HUES48 (cell line): ENCODE results near the gene EIF2S2.
A peak's percentile ranks its signal among the peaks of the same experiment; 100 is the strongest.

ENCODE experiments used
- H3K27ac ChIP-seq: one replicate; pipeline ENCODE4 v1.7.0; 2013; ENCODE audit warnings: low read depth, low read length, inconsistent platforms
- H3K27me3 ChIP-seq: 2 replicates; pipeline ENCODE4 v1.6.1; 2013; ENCODE audit warnings: mild to moderate bottlenecking, low read length; ENCODE audit not compliant: control insufficient read depth, insufficient read depth
- H3K36me3 ChIP-seq: 2 replicates; pipeline ENCODE4 v1.6.1; 2013; ENCODE audit warnings: low read length; ENCODE audit not compliant: control insufficient read depth, insufficient read depth
- H3K4me1 ChIP-seq: 2 replicates; pipeline ENCODE4 v1.6.1; 2013; ENCODE audit warnings: mild to moderate bottlenecking, low read length; ENCODE audit not compliant: control insufficient read depth, insufficient read depth
- H3K4me3 ChIP-seq: 2 replicates; pipeline ENCODE4 v1.5.1; 2013; ENCODE audit warnings: mild to moderate bottlenecking, low read depth, low read length
- H3K9ac ChIP-seq: 2 replicates; pipeline ENCODE4 v1.6.1; 2013; ENCODE audit warnings: mild to moderate bottlenecking, low read depth, low read length, moderate library complexity
- H3K9me3 ChIP-seq: 2 replicates; pipeline ENCODE4 v1.6.1; 2013; ENCODE audit warnings: low read length; ENCODE audit not compliant: control insufficient read depth, insufficient read depth

The EIF2S2 gene

DNA sequence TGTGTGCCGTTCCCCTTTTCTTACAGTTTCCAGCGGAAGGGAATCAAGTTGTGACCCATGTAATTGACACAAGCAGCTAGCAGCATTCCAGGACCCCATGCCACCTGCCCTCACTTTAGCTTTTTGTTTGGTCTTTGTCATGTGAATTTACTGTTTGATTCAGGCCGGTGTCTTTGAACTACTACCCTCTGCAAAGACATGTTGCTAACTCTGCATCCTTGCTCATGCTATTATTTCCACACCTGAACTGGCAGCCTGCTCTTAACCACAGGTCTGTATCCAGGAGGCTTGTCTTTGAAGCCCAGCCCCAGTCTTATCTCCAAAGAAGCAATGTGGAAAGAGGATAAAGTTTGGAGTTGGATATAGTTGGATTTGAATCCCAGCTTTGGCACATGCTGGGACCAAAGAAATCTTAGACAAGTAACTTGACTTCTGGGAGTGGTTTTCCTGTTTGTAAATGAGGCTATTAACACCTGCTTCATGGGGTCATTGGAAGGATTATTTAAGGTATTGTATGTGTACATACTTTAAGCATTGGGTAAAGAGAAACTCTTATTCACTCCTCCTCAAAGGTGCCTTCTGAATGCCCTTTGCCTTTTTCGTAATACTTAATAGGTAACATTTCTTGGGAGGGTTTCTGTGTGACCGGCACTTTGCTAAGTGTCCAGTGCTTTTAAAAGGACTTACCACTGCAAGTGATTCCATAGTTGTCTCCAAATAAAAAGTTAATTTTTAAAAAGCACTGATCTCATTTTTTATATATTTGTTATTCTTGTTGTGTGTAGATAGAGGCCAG lies 65.9 kb downstream of the EIF2S2 start:
- H3K4me1 ChIP-seq = peaks cover 23% of the 10 kb centered on the region
- no peaks in the 10 kb centered on the region for H3K9me3 ChIP-seq
- H3K36me3 ChIP-seq = peaks cover 3% of the 10 kb centered on the region; the same call in 1 of the 2 replicates
- no peaks in the 10 kb centered on the region for H3K27me3 ChIP-seq
- no peak overlapping the region for H3K9ac ChIP-seq
- H3K27ac ChIP-seq = peak overlapping the region; percentile 69
- H3K4me3 ChIP-seq = 0 out of 2 replicates have a peak overlapping the region, but pooled peaks have one; percentile 18

DNA sequence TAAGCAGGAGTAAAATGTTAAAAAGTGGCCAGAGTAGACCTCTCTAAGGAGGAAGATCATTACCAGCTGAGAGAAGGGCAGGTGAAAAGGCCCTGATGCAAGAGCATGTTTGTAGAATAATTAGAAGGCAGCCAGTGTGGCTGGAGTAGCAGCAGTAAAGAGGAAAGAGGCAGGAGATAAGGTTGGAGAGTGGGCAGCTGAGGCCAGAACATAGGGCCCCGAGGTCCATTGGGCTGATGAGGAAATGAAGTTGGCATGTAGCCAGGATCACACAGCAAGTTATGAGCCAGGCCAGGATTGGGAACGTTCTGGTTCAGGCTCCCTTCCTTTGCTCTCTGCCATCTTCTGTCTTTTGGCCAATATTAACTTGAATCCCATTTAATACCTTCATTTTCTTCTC lies 66.7 kb downstream of the EIF2S2 start:
- peaks cover 3% of the 10 kb centered on the region; the same call in 1 of the 2 replicates for H3K36me3 ChIP-seq
- H3K27me3 ChIP-seq = no peaks in the 10 kb centered on the region
- H3K9ac ChIP-seq = no peak overlapping the region
- H3K27ac ChIP-seq = peak overlapping the region; percentile 46
- no peaks in the 10 kb centered on the region for H3K9me3 ChIP-seq
- peaks cover 23% of the 10 kb centered on the region for H3K4me1 ChIP-seq
- H3K4me3 ChIP-seq = 0 out of 2 replicates have a peak overlapping the region, but pooled peaks have one; percentile 18

DNA sequence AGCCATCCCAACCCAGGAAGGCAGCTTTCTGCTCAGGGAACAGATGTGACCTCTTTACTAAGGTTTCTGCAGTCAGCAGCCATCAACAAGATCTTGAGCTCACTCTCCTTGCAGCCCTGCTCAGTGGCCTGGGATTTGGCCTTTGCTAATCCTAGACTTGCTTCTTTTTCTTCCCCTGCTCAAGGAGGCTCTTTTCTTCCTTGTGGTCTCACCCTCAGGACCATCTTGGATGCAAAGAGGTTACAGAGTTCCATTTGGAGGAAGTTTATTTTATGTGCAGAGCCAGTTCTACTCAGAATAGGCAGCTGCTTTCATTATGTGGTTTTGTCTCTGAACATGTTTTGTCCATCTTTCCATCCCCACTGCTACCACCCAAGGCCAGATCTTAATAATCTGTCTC lies 69.0 kb downstream of the EIF2S2 start:
- no peak overlapping the region for H3K4me3 ChIP-seq
- no peak overlapping the region for H3K27ac ChIP-seq
- H3K36me3 ChIP-seq = peaks cover 3% of the 10 kb centered on the region; the same call in 1 of the 2 replicates
- no peaks in the 10 kb centered on the region for H3K9me3 ChIP-seq
- H3K4me1 ChIP-seq = peaks cover 23% of the 10 kb centered on the region
- no peaks in the 10 kb centered on the region for H3K27me3 ChIP-seq
- no peak overlapping the region for H3K9ac ChIP-seq

DNA sequence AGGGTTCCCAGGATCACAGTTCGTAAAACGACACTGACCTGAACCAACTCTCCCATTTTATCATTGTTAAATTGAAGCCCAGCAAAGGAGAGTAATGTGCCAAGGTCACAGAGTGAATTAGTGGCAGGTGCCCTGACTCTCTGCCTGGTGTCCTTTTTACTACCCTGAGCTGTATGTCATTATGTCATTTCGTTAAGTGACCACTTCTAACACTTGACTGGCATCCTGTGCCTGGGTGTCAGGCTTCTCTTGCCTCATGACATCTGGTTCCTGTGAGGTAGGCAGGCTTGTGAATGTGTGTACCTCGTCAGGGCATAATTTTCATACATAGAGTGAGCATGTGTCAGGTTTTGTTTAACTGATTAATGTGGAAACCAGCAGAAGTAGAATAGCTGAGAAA lies 69.8 kb downstream of the EIF2S2 start:
- Histone ChIP-seq H3K4me1 (peaks cover 16% of the 10 kb centered on the region), H3K9ac (no peak overlapping the region), H3K36me3 (peaks cover 3% of the 10 kb centered on the region; the same call in 1 of the 2 replicates), H3K27me3 (no peaks in the 10 kb centered on the region), H3K9me3 (no peaks in the 10 kb centered on the region), H3K27ac (no peak overlapping the region), H3K4me3 (no peak overlapping the region)

DNA sequence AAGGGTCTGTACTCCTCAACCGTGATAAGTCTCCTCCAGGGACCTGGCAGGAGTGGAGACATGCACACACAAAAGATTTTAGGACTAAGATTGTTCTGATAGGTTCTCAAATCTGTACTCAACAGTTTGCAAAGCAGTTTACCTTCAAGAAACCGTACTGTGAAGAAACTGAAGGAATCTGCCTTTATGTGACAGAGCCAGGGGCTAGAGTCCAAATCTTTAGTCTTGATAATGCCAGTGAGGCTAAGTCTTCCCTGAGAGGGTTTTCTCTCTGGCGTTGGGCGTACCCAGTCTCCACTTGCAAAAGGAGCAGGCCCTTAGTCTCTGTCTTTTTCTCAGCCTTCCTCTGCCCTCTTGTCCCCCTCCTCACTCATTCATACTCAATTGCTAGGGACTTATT lies 70.8 kb downstream of the EIF2S2 start:
- no peak overlapping the region for H3K27ac ChIP-seq
- H3K4me3 ChIP-seq = no peak overlapping the region
- H3K9ac ChIP-seq = no peak overlapping the region
- peaks cover 13% of the 10 kb centered on the region for H3K4me1 ChIP-seq
- no peaks in the 10 kb centered on the region for H3K27me3 ChIP-seq
- H3K9me3 ChIP-seq = no peaks in the 10 kb centered on the region
- H3K36me3 ChIP-seq = peaks cover 3% of the 10 kb centered on the region; the same call in 1 of the 2 replicates

DNA sequence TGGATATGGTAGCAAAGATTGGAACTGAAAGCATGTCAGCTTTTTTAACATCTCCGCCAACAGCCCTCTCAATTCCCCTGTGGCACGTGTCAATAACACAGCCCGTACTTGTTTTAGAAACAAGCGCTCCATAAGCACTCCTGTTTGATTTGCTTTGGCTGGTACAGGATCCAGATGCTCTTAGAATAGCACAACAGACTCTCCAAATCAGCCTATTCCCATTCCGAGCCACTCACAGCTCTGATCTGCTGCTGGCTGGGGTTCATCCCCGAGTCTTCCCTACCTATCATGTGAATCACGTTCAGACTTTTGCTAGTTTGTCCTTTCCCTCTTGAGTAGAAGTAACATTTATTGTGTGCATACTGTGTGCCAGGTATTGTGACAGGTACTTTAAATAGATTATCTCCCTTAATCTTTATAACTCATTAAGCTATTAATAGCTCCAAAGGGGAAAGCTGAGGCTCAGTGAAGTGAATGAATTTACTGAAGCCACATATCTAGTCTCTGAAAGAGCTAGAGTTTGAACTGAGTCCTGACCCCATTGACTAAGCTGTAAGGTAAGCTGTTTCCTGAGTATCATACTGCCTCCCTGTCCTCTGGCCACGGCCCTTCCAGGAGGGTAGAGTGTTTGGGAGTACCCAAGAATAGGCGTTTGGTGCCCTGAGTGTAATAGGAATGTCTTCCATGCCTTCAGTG lies 71.6 kb downstream of the EIF2S2 start:
- no peak overlapping the region for H3K9ac ChIP-seq
- peaks cover 5% of the 10 kb centered on the region for H3K4me1 ChIP-seq
- H3K36me3 ChIP-seq = peaks cover 3% of the 10 kb centered on the region; the same call in 1 of the 2 replicates
- no peaks in the 10 kb centered on the region for H3K9me3 ChIP-seq
- no peak overlapping the region for H3K27ac ChIP-seq
- no peak overlapping the region for H3K4me3 ChIP-seq
- no peaks in the 10 kb centered on the region for H3K27me3 ChIP-seq
